Central memory CD4-positive, alpha-beta T cell (primary cell): ENCODE data around the gene RACGAP1.

Source experiments
- DNase-seq: peaks from one replicate; pipeline ENCODE4 v3.0.0; 2022

RACGAP1 gene

GRCh38 chr12:49967042-49967776 is 58.1 kb downstream of the RACGAP1 start:
- DNase-seq: peak; percentile 85

- DNase-seq: no peak
Observed at GRCh38 chr12:49966511-49967041, 58.7 kb downstream of the RACGAP1 start.

- no peak for DNase-seq
Observed at GRCh38 chr12:49965836-49966235, 59.5 kb downstream of the RACGAP1 start.

GRCh38 chr12:49964849-49965624 is 60.3 kb downstream of the RACGAP1 start:
- no peak for DNase-seq

GRCh38 chr12:49963976-49964815 is 61.1 kb downstream of the RACGAP1 start:
- DNase-seq: no peak

- DNase-seq: no peak
Observed at GRCh38 chr12:49962861-49963765, 62.2 kb downstream of the RACGAP1 start.

GRCh38 chr12:49961993-49962764 is 63.1 kb downstream of the RACGAP1 start:
- DNase-seq: no peak

GRCh38 chr12:49961111-49961922 is 64.0 kb downstream of the RACGAP1 start, which contains the start of gene AQP5:
AQP5 (plus strand) TSS chr12:49961872; CDS start chr12:49962018, 146 bp downstream.
- no peak for DNase-seq

GRCh38 chr12:49960474-49961110 is 64.7 kb downstream of the RACGAP1 start:
- no peak for DNase-seq

- no peak for DNase-seq
Observed at GRCh38 chr12:49959685-49960473, 65.4 kb downstream of the RACGAP1 start.

- DNase-seq: no peak
Observed at GRCh38 chr12:49957570-49957967, 67.7 kb downstream of the RACGAP1 start.

- DNase-seq: no peak
Observed at GRCh38 chr12:49956663-49957569, 68.4 kb downstream of the RACGAP1 start.

- no peak for DNase-seq
Observed at GRCh38 chr12:49955899-49956662, 69.2 kb downstream of the RACGAP1 start.

- DNase-seq: no peak
Observed at GRCh38 chr12:49954863-49955830, 70.1 kb downstream of the RACGAP1 start.
